ENCODE results near the gene QPCT.
"Not testable (repeated sequence)": the region's sequence is repeated elsewhere in the genome, so short reads cannot be mapped to it uniquely, and the experiment has no call there.

The QPCT gene

DNA sequence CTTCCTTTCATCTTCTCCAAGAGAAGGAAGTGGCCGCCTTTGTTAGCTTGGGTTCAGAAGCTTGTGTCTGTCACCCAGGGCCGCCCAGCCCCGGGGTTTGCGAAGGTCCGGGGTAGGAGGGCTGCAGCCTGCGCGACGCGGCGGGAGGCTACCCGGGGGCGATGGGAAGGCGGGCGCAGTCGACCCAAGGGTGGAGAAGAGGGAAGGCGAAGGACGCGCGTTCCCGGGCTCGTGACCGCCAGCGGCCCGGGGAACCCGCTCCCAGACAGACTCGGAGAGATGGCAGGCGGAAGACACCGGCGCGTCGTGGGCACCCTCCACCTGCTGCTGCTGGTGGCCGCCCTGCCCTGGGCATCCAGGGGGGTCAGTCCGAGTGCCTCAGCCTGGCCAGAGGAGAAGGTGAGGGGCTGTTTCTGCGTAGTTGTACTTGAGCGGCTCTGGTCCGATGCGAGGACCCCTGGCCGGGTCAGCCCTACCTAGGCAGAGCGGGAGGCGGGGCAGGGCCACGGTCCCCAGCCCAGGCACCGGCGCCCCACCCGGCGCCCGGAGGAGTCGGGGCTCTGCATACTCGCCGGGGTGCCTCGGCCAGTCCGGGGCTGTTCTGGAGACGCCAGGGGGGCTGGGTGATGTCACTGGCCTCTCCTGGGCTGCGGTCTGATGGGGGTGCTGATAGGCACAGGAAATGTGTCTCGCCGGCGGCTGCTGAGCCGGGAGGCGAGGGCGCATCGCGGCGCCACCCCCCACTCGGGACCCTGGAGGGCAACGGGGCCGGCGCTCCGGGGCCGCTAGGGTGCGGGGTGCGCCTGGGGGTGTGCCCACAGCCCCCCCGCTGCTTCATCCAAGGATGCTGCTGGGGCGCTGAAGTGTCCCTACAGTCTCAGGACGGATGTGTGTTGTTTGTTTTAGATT is at the start of gene QPCT:
Gene QPCT (plus strand): TSS at position 178 of the 909 bp plus-strand sequence. CDS start 102 bp downstream, at position 280.
- no peak for DNase-seq

DNA sequence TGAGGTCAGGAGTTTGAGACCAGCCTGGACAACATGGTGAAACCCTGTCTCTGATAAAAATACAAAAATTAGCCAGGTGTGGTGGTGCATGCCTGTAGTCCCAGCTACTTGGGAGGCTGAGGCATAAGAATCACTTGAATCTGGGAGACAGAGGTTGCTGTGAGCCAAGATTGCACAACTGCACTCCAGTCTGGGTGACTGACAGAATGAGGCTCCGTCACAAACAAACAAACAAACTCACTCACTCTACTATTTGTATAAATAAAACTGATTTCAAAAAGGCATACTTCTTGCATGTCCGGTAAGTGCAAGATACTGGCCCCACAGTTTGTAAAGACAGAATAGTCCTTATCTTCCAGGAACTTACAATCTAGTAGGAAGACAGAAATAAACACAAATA is 49.6 kb upstream of the QPCT start:
- not testable (repeated sequence) for DNase-seq

DNA sequence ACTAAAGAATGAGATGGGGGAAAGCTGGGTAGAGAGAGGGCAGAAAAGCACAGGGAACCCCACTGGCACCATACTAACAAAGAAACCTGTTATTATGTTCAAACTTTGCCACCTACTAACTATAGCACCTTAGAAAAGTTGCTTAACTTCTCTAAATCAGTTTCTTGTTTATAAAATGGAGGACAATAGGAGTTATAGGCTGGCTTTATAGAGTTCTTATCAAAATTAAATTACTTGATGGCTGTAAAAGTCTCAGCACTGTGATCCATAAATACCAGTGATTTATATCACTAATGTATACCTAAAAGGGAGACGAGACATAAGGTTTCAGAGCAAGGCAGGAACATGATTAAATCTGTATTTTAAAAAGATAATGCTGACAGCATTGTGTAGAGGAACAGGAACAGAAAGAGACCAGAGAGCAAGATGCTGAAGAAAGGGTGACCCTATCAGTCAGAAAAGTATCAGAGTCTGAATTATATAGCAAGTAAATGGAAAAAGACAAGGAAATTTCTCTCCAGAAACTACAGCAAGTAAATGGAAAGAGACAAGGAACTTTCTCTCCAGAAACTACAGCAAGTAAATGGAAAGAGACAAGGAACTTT is 48.9 kb upstream of the QPCT start:
- DNase-seq = no peak

DNA sequence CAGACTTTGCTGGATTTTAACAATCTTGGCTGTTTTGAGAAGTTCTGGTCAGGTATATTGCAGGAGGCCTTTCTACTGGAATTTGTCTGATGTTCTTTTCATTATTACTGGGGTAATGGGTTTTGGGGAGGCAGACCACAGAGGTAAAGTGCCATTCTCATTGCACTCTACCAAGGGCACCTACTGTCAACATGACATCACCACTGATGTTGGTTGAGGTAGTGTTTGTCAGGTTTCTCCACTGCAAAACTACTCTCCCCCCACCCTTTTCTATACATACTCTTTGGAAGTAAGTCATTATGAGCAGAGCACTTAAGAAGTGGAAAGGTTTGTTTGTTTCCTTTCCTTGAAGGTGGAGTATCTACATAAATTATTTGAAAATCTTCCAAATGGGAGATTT is 46.8 kb upstream of the QPCT start:
- DNase-seq = no peak

DNA sequence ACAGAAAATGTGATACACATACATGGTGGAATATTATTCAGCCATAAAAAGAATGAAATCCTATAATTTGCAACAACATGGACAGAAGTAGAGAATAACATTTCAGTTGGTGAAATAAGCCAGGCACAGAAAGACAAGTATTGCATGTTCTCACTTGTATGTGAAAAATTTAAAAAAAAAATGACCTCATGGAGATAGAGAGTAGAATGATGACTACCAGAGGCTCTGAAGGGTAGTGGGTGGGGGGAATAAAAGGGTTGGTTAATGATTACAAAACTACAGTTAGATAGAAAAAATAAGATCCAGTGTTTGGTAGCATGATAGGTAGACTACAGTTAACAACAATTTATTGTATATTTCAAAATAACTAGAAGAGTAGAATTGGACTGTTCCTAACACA is 44.3 kb upstream of the QPCT start:
- no peak for DNase-seq

DNA sequence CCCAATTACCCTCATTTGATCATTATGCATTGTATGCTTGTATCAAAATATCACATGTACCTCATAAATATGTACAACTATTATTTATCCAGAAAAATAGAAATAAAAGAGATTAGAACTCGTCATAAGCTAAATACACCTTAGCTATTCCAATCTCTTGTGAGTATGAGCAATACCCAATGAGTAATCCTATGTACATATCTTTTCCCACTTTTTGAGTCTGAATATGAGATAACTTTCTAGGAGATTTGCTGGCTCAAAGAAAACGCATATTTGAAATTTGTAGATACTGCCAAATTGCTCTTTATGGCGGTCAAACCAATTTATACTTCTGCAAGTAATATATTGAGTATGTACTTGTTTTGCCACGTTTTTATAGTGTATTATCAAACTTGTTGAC is 43.9 kb upstream of the QPCT start:
- no peak for DNase-seq

DNA sequence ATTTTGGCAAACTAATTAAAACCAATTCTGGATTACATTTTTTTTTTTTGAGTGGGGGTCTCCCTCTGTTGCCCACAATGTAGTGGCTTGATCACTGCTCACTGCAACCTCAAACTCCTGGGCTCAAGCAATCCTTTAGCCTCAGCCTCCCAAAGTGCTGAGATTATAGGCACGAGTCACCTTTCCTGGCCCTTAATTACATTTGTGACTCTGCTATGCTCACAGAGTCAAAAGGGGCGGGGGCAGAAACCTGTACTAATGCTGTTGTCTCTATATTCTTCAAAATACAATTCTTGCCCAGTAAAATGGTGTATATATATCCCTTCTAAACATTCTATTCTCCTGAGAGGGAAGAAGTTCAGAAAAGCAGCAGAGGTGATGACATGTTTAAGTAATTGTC is 43.0 kb upstream of the QPCT start:
- no peak for DNase-seq

DNA sequence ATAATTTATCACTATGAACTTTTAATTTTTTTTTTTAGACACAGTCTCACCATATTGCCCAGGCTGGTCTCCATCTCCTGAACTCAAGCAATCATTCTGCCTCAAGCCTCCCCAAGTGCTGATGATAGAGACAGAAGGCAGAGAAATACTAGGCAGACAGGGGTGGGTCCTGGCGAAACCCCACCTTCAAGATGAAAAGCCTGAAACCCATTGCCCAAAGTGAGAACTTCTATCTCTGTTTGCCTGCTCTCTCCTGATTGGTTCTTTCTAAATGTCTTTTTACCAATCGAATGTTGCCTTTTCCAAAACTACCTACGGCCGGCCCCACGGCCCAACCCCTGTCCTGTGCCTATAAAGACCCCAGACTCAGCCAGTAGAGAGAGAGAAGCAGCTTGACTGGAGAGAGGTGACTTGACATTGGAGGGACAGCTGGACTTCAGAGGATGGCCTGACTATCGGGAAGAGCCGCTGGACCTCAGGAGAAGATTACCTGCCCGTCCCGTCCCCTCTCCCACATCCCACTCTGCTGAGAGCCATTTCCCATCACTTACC is 41.7 kb upstream of the QPCT start:
- no peak for DNase-seq

DNA sequence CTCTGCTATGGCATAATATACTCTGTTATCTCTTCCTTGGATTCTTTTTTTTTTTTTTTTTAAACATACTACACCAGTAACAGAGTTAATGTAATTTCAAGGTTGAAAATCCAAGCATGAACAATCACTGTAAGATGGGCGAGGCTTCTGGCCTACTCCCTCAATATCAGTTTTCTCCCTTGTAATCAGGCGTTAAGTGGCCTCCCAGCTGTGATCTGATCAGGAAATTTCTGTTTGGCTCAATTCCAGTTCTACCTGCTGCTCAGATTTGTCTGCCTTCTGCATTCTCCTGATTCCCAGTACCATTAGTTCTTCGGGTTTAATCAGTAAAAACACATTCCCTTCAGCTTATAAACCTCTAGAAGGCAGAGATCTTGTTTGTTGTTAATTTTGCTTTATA is 38.4 kb upstream of the QPCT start:
- DNase-seq = peak; percentile 14

DNA sequence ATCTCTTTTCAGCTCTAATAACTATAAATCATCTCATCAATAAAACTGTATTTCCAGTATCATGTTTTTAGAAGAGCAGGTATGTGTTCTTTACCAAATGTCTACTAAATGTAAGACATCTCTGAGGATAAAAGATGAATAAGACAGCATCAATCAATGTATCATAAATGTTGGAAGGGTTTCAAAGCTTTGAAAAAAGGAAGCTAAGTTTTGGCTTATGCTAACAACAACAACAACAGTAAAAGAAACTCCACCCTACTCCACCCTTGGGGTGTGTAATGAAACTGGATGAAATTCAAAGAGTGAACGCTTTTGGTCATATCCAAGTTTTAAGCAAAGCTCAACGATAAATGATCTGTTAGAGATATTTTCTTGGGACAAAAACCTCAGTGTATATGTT is 36.9 kb upstream of the QPCT start:
- no peak for DNase-seq

DNA sequence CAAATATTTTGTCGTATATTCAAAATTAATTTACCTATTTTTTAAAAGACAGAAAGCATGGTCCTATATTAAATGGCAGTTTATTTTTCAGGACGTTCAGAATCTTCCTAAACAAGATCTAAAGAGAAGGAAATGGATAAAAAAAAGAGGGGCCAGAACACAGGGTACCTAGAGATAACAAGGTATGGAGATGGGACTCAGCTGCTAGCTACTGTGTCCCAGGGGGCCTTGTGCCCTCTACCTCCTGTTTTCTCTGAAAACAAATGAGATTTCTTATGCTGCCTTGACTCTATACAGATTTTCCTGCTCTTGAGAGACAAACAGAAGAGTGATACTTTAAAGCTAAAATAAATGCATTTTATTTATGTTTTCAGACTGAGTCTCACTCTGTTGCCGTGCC is 29.1 kb upstream of the QPCT start:
- no peak for DNase-seq

DNA sequence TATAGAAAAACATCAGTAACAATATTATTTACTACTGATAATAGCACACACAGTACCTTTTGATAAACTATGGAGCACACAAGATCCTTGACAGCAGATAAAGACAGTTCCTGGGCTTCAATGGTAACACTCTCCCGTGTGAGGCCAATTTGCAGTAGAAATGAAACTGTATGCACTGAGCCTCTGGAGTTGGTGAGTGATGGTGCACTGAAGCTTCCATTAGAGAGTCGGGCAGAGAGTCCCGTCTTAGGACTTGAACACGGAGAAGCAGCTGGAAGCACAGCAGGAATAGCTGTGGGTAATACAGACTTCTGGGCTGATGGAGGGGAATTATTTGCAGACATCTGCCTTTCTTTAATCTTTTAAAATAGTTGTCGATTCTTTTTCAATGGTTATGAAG is 28.2 kb upstream of the QPCT start:
- DNase-seq = no peak

DNA sequence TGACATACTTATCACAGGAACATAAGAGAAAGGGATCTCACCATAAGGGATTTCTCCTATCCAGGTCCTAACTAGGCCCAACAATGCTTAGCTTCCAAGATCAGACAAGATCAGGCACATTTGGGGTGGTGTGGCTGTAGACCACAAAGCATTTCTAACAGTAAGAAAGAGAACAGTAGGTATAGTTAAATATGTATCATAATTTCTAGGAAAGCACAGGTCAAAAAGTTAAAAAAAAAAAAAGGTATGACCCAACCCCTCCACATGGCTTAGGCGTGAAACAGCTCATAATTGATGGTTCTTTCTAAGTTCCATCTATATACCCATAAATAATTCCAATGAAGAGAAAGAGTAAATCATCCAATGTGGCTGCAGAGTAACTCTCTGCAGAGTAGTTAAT is 26.7 kb upstream of the QPCT start:
- DNase-seq = no peak

DNA sequence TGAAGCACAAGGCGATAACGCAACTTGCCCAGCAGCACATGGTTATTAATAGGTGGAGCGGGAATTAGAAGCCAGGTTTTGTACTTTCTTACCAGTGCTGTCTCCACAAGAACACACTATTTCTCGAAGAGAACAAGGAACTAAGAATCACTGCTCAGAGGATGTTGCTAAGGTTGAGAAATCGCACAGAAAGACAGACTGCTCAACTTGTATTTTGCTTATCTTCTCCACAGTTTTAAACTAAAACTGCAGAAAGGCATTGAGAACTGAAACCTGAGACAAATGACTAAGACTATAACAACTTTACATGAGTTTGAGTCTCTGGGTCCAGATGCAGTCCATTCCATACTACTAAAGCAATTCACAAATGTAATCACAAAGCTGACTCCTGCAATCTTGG is 26.0 kb upstream of the QPCT start:
- no peak for DNase-seq

DNA sequence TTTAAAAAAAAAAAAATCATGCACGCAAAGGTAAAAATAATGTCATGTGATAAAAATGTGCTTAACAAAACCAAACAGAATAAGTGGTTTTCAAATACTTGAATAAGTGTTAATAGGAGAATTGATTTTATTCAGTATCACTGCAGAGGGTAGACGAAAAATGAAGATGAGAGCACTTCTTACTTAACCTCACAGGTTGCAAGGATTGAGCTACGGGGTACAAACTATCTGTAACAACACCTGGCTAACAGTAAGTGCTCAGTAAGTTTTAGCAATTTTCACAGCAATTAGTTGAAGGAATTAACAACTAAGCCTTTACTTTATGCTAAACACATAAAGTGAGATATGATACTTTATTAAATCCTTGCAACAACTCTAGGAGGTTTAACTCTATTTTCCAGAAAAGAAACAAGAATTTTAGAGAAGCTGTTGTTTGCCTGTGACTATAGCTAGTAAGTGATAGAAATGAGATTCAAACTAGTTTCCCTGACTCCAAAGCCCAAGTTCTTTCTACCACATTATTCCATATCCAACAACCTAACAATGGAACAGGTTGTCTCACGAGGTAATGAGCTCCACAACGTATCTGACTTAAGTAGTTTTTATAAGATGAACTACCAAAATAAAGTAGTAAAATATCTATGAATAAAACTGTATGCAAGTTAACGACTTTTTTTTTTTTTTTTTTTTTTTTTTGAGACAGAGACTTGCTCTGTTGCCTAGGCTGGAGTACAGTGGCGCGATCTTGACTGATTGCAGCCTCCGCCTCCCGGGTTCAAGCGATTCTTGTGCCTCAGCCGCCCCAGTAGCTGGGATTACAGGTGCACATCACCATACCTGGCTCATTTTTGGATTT is 24.4 kb upstream of the QPCT start:
- DNase-seq = no peak

DNA sequence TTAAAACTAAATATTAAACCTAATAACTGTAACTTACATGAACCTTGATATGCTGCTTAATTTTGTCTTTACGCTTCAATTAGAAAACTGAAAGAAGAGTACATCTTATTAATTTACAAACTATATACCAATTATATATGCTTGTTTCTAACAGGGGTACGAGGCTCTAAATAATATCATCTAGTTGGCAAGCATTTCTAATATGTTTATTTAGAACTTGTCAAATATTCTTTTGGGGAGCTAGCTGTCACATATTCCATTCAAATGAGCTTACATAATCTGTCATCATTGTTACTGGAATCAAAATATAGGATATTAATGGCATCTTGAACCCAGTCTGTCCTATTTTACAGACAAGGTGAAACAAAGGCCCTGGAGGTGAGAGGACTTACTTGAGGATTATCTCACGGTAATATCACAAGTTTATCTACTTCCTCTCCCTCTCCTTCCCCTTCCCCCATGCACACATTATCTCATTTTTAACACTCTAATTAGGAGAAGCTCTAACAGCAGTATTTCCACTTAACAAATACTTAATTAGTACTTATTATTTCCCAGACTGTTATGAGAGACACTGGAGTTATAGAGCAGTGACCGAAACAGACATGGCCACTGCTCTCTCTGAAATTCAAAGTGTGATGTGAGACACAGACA is 23.3 kb upstream of the QPCT start:
- no peak for DNase-seq

DNA sequence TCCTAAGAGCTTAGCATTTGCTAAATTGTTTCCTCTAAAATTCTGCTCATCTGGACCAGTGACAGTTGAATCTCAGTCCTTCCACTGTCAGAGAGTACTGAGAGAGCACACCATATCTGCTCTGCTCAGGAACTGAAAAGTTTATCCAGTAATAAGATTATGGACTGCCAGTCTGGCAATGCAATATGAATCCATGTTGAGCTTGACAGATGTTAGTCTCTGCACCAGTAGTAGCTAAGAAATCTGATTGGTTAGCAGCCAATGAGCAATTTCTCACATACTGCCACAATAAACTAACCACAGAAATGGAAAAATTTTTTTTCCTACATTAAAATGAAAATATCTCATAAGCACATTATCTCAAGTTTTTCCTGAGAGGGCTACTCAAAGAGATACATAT is 22.1 kb upstream of the QPCT start:
- DNase-seq = peak; percentile 35

DNA sequence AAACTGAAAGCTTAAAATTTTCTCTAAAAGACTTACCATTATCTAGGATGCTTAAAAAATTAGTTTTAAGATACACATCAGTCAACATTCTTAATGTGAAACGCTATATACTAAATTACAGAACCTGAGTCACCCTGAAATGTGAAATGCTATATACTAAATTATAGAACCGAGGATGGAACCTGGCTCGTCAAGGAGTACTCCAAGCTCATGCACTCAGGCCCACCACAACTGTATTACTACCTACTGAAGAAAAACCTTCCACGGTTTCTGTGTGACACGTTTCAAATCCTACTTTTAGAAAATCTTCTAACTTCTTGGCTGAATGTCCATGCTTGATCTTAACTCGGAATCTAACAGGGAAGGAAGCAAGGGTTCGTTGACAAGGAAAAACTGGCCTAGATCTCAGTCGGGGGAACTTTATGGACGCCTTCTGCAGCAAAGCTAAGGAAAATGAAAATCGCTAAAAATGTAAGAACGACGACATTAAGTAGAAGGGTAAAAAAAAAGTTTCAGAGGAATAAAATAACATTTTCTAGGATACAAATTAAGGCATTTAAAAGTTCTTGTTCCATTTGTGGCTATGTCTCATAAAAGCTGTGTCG is 21.2 kb upstream of the QPCT start:
- no peak for DNase-seq

DNA sequence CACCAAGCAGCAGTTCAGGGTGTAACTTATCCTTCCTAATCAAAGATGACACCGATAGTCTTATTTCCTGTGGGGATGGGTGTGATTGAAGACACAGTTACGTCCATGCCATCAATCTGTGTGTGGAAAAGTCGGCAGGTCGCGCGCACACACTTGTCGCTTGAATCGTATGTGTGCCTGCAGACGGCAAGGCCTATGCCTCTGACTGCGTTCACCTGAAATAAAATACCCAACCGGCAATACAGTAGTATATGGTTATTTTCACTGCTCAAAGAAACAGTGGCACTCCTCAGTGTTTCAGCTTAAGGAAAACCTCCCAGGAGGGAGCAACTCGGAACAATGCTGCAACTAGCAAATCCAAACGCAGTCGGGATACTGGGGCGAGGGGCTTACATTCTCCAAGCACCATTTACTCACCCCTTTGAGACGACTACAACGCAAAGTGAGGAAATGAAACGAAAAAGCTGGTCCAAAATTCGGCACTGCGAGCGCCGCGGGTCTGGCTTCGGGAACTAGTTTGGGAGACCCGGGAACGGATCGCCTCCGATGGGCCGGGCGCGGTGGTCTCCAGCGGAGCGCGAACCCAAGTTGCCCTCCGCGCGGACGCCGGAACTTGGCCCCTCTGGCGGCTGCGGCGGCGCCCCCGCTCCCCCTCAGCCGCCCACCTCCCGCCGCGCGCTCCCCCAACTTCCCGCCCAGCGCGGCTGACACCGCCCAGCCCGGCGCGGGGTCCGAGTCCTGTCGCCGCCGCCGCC is 20.5 kb upstream of the QPCT start:
- no peak for DNase-seq

DNA sequence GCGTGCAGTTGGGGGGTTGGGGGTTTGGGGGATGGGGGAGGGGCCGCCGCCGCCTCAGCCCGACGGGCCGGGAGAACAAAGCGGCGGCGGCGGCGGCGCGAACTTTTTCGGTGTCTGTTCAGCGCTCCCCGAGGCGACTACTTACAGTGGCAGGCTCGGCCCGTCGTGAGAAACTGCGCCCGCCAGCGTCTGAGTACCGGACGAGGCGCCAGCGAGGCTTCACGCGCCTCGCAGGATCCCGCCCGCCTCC is 20.0 kb upstream of the QPCT start:
- DNase-seq = no peak

DNA sequence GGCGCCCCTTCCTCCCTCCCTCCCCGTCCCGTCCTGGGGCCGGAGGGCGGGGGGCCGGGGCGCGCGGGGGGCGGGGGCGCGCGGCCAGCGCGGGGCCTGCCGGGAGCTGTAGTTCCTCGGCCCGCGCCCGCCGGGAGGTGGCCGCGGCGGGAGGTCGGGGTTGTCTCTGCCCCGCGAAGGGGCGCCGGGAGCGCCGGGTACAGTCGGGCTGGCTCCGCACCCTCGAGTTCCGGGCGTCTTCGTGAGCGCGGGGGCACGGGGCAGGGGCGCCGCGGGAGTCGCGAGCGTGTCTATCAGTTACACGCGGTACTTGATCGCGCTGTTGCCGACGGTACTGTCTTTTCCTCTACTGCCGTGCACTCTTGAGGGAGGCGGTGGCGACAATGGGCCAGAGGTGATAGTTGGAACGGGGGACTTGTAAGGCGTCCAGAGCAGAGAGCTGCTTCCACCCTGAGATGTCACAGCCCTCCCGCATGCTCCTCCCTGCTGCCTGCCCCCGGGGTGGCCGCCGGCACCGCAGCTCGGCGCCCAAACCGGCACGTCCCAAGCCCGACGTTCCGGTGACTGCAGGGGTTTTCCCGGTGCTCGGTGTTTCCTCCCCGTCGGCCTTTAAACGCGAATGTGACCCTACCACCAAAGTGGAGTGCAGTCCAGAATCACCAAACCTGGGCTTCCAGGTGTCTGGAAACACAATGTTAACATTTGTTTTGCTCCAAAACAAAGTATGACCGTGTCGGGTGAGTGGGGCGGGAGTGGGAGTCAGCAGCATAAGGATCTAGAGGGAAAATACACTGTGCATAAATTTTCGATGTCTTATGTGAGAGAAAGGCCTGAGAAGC is 19.4 kb upstream of the QPCT start, which contains the start of gene PRKD3:
Gene PRKD3 (minus strand): TSS at position 48 of the 839 bp plus-strand sequence. CDS start 8,309 bp downstream, outside the sequence.
- no peak for DNase-seq

Measured in DMS 273 treated with DMSO at 0.1 percent for 48 hours (cell line).